ENCODE data around the gene CRIM1.
"Not testable (repeated sequence)": the region's sequence is repeated elsewhere in the genome, so short reads cannot be mapped to it uniquely, and the experiment has no call there.

CRIM1 gene, protein sequence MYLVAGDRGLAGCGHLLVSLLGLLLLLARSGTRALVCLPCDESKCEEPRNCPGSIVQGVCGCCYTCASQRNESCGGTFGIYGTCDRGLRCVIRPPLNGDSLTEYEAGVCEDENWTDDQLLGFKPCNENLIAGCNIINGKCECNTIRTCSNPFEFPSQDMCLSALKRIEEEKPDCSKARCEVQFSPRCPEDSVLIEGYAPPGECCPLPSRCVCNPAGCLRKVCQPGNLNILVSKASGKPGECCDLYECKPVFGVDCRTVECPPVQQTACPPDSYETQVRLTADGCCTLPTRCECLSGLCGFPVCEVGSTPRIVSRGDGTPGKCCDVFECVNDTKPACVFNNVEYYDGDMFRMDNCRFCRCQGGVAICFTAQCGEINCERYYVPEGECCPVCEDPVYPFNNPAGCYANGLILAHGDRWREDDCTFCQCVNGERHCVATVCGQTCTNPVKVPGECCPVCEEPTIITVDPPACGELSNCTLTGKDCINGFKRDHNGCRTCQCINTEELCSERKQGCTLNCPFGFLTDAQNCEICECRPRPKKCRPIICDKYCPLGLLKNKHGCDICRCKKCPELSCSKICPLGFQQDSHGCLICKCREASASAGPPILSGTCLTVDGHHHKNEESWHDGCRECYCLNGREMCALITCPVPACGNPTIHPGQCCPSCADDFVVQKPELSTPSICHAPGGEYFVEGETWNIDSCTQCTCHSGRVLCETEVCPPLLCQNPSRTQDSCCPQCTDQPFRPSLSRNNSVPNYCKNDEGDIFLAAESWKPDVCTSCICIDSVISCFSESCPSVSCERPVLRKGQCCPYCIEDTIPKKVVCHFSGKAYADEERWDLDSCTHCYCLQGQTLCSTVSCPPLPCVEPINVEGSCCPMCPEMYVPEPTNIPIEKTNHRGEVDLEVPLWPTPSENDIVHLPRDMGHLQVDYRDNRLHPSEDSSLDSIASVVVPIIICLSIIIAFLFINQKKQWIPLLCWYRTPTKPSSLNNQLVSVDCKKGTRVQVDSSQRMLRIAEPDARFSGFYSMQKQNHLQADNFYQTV

DNA sequence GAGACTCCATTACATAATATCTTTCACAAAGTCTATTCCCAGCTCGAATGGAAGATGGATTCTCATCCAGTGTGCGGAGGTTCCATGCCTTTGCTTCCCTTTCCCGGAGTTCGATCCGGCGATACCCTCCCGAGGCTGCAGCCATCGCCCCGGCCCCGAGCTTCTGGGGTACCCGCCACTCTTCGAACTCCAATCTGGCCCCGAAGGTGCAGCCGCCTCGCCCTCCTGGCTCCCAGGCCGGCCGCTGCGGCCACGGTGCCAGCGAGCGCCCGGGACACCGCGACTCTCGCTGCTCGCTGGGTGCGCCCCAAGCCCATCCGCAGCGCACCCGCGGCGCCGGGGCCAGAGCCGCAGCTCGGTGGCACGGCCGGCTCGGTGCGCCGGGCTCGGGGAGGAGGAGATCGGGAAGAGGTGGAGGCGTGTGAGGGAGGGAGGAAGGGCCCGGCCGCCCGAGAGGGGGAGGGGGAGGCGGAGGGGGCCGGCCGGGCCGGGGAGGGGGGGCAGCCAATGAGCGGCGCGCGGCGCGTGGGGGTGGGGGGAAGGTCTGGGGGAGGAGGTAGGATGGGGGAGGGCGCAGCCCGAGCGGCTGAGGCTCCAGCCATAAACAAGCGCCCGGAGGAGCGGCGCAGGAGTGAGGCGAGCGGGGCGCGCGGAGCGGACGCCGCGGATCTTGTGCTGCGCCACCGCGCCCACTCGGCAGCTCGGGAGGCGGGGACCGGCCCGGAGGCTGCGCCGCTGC lies at the start of gene CRIM1:
Gene CRIM1 (plus strand): TSS at position 628 of the 739 bp plus-strand sequence. CDS start 515 bp downstream, outside the sequence.
- DNase-seq: peak; percentile 68

DNA sequence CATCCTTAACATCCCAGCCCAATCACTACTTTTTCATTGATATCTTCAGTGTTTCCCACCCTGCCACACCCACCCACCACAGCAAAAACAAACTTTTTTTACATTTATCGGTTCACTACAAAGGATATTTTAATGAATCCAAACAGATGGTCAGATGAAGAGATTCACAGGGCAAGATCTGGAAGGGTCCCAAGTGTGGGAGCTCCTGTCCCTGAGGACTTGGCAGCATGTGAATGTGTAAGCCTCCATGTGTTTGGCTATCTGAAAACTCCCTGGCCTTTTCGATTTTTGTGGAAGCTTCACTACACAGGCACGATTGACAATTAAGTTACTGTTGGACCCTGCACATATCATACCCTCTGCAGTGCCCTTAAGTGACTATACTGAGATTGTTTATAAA lies 48.1 kb upstream of the CRIM1 start:
- no peak for DNase-seq

DNA sequence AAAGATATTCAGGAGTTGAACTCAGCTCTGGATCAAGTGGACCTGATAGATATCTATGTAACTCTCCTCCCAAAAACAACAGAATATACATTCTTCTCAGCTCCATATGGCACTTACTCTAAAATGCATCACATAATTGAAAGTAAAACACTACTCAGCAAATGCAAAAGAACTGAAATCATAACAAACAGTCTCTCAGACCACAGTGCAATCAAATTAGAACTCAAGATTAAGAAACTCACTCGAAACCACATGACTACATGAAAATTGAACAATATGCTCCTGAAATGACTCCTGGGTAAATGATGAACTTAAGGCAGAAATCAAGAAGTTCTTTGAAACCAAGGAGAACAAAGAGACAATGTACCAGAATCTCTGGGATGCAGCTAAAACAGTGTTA lies 45.1 kb upstream of the CRIM1 start:
- DNase-seq: not testable (repeated sequence)

DNA sequence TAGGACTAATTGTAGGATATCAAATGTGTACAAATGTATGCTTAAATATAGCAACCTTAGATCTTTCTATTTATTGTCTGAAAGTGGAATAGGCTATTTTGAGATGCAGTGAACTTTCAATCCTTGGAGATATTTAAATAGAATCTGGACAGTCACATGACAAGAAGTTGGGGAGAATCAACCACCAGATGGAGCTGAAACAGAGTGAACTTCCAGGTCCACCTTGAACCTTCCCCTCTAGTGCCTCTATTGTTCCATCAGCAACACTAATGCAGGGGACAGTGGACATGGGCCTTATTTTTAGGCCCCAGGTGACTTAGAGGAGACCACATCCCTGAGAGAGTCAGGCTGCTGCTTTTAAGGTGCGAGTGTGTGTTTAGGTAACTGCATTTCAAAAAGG lies 37.0 kb upstream of the CRIM1 start:
- DNase-seq: no peak

DNA sequence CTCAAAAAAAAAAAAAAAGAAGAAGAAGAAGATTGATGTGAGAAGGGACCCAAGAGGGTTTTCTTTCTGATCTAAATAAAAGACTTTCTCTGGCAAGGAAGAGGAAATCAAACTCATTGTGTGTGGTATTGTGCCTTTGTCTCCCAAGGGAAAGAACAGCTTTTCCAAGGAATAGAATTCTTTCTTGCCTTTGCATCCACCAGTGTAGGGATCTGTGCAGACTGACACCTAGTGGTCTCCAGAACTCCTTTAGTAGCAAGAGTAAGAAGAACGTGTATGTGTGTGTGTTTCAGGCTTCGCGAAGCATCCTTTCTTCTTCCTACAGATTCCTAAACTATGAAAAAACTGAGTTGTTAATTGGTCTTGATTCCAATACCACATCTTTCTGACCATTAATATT lies 33.5 kb upstream of the CRIM1 start:
- no peak for DNase-seq

DNA sequence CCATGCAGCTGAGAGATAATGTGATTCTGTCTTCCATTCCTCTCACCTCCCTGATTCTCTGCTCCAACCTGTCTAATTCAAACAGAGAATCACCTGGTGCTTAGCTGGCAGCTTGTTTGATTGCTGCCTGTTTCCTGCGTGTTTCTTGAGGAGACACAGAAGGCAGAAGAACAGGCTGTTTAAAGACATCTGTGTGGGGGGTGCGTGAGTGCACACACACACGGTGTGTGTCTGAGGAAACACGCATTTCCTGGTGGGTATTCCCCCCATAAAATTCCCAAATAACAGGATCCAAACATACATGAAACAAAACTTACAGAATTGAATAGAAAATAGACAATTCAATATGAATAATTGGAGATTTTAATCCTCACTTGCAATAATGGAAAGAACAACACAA lies 29.3 kb upstream of the CRIM1 start:
- DNase-seq: no peak

DNA sequence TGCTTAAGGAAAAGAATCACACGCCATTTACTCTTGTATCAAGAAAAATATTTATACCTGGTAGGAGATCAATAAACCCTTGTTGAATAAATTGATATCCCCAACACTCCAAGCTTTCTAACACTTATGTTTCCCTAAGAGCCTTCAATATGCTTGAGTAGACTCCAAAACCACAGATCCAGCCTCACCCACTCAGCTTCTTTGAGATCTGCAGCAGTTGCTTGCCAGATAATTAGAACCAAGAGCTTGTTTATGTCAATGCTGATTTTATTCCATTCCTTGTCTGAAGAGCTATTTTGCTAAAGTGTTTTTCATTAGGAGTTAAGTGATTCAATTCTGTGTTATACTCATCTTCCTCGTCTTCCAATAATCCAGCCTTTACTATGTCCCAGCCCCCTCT lies 26.3 kb upstream of the CRIM1 start:
- no peak for DNase-seq

DNA sequence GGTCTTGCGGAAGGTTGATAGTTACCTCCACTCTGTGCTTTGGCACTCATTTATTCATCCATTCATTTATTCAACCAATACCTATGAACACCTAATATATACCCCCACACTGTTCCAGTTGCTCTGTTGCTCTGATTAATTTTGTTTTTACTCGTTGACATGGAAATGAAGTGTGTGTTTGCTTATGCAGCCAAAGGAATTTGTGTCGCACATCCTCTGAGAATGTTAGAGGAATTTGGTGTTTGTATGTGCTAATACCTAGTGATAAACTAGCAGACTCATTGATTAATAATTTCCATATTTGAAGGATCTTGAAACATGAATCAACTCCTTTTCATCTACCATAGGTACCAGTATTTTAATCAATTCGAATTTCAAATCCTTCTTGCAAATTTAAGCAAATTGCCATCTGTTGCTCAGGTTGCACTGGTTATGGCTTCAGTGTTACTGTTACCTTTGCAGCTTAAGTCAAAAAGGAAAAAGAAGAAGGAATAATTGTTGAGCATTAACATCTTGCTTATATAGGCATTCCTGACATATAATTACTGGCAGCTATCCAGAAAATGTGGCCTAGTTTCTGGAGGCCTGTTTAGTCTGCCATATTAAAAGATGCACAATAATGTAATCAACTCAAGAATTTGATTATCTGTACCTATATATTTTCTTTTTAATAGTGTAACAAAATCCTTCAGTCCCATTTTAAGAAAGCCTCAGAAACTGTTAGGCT lies 25.7 kb upstream of the CRIM1 start:
- no peak for DNase-seq

DNA sequence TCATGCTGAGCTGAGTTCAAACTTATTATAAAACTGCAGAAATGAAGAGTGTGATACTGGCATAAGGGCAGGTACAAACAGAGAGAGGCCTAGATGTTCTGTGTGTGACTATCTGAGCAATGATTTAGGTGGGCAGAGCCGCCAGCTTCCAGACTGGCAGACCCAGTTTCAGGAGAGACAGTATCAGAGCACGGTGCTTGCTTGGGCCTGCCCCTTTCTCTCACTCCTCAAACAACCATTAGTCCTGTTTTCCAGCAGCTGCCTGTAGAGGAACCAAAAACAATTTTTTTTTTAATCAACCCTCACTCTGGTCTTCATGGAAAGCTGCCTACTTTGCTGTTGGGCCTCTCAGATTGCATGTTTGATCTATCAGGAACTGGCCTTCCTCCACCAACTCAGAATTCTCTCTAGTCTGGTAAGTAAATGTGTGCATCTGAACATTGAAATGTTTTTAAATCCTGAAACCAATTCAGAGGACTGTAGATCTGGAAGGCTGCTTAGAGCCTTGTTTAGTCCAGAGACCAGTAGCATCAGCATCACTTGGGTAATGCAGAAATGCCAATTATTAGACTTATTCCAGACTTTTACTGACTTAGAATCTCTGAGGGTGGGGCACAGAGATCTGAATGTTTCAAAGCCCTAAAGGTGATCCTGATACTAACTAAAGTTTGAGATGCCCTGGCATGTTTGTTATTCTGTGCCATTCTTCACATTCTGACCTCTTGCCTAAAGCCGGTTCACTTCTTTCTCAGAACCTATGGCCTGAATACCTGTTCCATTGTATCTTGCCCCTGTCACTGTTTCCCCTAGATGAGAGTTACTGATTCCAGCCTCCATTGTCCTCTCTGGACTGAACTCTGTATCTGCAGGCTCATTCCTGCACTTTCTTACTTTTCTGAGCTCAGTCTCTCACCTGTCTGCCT lies 24.8 kb upstream of the CRIM1 start:
- DNase-seq: no peak

DNA sequence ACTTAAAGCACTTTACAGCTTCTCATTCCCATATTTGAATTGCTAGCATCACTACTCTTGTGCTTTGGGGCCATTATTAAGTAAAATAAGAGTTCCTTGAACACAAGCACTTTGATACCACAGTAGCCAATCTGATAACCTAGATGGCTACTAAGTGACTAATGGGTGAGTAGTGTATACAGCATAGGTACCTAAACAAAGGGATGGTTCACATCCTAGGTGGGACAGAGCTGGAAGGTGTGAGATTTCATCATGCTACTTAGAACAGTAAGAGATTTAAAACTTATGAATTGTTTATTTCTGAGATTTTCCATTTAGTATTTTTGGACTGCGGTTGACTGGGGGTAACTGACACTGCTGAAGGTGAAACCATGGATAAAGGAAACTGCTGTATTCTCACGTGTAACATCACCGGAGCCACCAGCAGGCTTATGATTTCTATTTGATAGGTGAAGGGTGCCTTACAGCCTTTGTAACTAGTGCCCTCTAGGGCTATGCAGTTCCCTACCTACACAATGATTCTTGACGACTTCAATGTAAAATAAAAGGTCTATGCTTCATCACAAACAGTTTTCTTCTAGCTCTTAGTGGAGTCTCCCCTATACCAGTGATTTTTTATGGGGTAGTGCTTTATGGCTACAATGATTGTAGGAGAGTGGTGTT lies 22.1 kb upstream of the CRIM1 start:
- DNase-seq: no peak

DNA sequence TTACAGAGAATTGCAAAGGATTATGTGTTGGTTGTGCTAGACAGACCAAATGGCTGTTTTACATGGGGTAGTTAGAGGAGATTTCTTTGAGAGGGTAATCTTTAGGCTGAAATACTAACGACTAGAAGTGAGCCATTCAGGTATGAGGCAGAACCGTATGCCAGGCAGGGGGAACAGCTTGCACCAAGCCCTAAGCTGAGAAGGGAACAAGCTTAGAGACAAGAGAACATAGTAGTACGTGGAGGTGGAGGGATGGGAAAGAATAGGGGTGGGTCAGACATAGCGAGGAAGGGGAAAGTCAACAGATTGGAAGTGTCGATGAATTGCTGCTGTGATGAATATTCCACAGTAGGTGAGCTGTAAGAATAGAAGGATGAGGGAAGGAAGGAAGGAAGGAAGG lies 20.0 kb upstream of the CRIM1 start:
- DNase-seq: no peak

DNA sequence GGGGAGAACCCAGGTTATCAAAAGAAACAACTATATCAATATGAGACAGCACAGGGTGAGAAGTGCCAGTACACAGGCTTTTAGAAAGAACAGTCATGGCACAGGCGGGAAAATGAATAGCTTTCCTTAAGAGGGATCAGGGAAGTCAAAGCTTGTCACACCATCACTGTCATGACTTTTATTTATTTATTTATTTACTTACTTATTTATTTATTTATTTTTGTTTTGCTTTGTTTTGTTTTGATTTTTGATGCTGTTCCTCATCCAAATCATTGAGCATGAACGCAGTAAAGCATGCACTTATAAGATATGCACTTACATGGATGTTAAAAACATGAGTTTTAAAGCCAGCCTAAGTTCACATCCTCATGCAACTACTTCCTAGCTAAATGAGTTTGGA lies 19.3 kb upstream of the CRIM1 start:
- DNase-seq: no peak

DNA sequence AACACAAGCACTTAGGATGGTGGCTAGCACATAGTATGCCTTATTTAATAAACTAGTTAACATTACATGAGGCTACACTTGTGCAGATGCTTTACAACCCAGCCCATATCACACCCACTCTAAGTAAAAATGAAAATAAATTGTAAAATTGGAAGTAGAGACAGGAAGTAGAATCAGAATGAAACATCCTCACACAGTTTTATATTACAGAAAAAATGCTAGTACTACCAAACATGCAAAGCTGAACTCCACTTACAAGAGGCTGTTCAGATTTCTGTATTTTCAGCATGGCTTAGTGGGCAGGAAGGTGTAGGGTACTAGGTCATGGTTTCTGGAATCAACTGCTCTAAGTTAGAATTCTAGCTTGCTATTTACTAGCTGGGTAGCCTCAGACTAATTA lies 18.2 kb upstream of the CRIM1 start:
- DNase-seq: no peak

DNA sequence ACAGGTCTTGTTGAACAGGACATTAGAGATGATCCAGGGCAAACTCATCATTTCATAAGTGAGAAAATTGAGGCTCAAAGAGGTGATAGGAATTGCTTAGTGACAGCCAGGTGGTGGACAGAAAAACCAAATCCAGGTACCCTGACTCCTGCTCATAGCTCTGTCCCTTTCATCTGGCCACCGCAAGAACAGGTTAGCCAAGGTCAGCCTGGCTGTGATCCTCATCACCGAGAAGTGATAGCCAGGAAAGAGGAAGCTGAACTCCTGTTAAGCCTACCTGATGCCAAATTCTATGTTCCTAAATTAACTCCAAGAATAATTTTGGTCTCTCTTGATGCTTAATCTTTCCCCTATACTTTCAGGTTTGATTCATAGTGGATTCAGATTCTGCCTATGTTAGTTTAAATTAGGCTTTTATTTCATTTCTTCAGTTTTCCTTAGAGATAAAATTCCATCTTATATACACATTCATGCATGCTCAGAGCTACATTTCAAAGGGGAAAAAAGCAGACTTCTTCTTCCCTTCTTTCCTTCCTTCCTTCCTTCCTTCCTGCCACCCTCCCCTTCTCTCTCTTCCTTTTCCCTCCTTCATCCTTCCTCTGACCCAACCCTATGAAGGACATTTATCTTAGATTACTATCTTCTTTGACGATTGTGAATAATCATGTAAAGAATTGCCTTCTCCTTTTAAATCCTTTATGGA lies 17.3 kb upstream of the CRIM1 start:
- no peak for DNase-seq

DNA sequence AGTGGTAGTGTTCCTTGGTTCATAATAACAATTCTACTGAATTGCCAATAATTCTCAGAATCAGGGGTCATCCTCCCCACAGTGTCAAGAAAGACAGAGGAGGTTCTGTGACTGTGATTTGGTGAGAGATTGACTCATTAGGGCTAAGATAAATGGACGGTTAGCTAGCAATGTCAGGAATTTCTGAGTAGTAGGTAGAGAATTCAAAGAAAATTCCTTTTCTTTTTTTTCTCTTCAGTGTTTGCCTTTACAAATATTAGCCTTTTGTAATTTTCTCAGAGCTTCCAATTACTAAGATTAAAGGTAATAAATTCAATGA lies 16.8 kb upstream of the CRIM1 start:
- DNase-seq: no peak

DNA sequence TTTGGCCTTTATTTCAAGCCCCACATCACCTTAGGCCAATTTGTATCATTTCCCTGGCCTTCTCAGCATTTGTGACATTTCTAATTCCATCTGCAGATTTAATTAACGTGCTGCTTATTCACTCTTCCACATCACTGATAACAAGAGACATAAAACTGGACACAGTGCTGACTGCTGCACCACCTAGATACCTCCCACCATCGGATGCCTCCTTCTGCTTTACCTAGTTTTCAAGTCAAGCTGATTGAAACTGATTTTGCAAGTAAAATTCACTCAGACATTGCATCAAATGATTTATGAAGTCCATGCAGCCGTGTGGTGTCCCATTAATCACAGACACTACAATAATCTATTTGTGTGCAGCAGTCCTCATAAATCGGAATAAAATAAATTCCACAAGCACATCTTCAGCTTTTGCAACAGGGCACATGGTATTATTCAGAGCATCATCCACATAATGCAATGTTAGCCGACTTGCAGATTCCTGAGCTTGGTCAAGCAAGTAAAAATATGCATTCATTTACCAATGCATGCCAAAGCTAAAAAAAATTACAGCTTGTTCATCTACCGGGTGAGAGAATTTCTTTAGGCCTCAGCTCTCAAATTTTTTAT lies 15.9 kb upstream of the CRIM1 start:
- no peak for DNase-seq

DNA sequence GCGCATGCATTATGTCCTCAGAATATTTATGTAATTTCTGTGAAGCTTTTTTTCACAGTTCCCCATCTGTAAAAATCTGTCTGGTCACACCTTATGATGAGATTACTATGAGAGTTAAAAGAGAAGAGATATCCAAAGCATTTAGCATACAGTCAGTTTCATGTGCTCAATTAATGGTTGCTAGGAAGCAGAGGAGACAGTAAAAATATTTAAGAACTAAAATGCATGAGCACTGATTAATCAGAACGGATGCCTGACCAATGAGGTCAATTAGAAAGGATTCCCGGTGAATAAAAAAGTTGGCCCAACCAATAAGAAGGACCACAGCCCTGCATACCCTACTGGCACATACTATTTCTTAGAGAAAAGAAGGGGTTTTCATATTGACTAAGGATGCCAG lies 12.0 kb upstream of the CRIM1 start:
- DNase-seq: no peak

DNA sequence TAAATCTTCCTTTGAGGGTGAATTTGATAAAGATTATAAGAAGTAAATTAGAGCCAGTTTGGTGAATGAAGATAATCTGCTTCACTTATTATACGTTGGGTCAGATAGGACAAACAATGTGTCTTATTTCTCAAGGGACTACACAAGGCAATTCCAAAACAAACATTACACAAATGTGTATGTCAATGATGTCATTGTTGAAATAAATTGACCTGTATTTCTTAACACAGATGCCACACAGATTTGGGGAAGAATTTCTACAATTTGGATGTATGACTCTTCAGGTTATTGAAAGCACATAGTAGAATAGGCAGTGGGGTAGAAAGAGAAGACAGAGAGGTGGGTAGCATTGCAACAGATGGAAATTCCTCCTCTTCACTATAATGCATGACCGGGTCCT lies 6.9 kb upstream of the CRIM1 start:
- no peak for DNase-seq

DNA sequence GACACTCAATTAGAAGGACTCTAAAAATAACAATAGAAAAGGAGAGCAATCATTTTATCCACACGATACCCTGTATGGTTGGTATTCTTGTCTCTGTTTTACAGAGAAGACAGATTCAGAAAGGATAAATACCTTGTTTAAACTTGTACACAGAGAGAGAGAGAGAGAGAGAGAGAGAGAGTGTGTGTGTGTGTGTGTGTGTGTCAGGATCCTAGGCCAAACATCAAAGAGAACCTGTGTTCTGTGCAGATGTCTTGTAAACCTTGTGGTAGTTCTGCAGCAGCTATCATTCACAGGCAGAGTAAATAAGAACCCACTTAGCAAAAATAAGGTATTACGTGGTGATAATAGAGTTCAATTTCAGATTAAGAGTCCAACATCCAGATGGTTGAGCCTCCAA lies 4.3 kb upstream of the CRIM1 start:
- no peak for DNase-seq

All from NCI-H510A (cell line).